Adipocyte (in vitro differentiated cells): Measurements from ENCODE around the gene RAP1GAP.

Source experiments
- DNase-seq: peaks from one replicate; pipeline ENCODE4 v3.0.0-alpha.2; 2015; ENCODE audit warnings: low read depth
- H3K27me3 ChIP-seq: replicated peaks from 2 replicates; pipeline ENCODE4 v1.7.0; 2013; ENCODE audit warnings: mild to moderate bottlenecking, low read length, moderate library complexity; ENCODE audit not compliant: control insufficient read depth, insufficient read depth
- H3K36me3 ChIP-seq: 2 replicates; pipeline ENCODE4 v1.7.0; 2013; ENCODE audit warnings: low read length, mild to moderate bottlenecking, moderate library complexity; ENCODE audit not compliant: control insufficient read depth, insufficient read depth, severe bottlenecking
- H3K4me1 ChIP-seq: 2 replicates; pipeline ENCODE4 v1.7.0; 2013; ENCODE audit warnings: mild to moderate bottlenecking, low read length, moderate library complexity; ENCODE audit not compliant: control insufficient read depth, insufficient read depth
- H3K4me3 ChIP-seq: 2 replicates; pipeline ENCODE4 v1.7.0; 2013; ENCODE audit warnings: mild to moderate bottlenecking, low read length, moderate library complexity
- H3K9ac ChIP-seq: 2 replicates; pipeline ENCODE4 v1.7.0; 2013; ENCODE audit warnings: mild to moderate bottlenecking, low read length, moderate library complexity
- H3K9me3 ChIP-seq: 2 replicates; pipeline ENCODE4 v1.7.0; 2013; ENCODE audit warnings: mild to moderate bottlenecking, low read length, moderate library complexity; ENCODE audit not compliant: control insufficient read depth

Gene RAP1GAP

GRCh38 chr1:21657456-21658190 is 11.5 kb downstream of the RAP1GAP start:
- DNase-seq: no peak
- peaks cover 22% of the 10 kb centered on the region for H3K27me3 ChIP-seq
- no peaks in the 10 kb centered on the region for H3K4me1 ChIP-seq

GRCh38 chr1:21655748-21656147 is 13.4 kb downstream of the RAP1GAP start:
- Histone ChIP-seq H3K4me1 (peaks cover 6% of the 10 kb centered on the region), H3K9ac (no peak overlapping the region), H3K36me3 (no peaks in the 10 kb centered on the region), H3K4me3 (no peak overlapping the region), H3K9me3 (no peaks in the 10 kb centered on the region), H3K27me3 (peaks cover 26% of the 10 kb centered on the region)
- DNase-seq: no peak

More at GRCh38 chr1:21657456-21658190, 11.5 kb downstream of the RAP1GAP start:
- Histone ChIP-seq H3K4me3 (no peak overlapping the region), H3K9me3 (no peaks in the 10 kb centered on the region), H3K36me3 (no peaks in the 10 kb centered on the region), H3K9ac (no peak overlapping the region)

DNA sequence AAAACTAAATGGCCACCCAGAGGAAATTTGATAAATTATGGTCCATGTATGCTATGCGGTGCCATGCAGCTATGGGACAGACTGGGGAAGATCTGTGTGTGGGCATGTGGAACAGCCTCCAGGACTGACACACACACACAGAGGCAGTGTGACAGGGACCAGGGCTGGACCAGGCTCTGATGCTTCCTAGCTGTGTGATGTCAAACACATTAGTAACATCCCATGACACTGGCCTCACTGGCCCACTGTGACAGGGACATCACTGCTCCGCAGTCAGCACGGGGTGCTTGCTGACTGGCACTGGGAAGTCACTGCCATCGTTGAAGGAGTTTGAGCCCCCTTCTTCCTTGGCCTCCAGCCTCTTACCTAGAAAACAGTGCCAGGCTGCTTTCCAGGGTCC is 13.9 kb downstream of the RAP1GAP start:
- no peak overlapping the region for H3K9ac ChIP-seq

GRCh38 chr1:21654209-21654608 is 14.9 kb downstream of the RAP1GAP start:
- Histone ChIP-seq H3K4me1 (peaks cover 6% of the 10 kb centered on the region), H3K36me3 (no peaks in the 10 kb centered on the region), H3K9ac (no peak overlapping the region), H3K4me3 (no peak overlapping the region), H3K27me3 (peaks cover 24% of the 10 kb centered on the region), H3K9me3 (no peaks in the 10 kb centered on the region)
- no peak for DNase-seq

More for the DNA sequence above, 13.9 kb downstream of the RAP1GAP start:
- Histone ChIP-seq H3K36me3 (no peaks in the 10 kb centered on the region), H3K9me3 (no peaks in the 10 kb centered on the region), H3K4me3 (no peak overlapping the region), H3K4me1 (peaks cover 6% of the 10 kb centered on the region), H3K27me3 (peaks cover 28% of the 10 kb centered on the region)
- no peak for DNase-seq

DNA sequence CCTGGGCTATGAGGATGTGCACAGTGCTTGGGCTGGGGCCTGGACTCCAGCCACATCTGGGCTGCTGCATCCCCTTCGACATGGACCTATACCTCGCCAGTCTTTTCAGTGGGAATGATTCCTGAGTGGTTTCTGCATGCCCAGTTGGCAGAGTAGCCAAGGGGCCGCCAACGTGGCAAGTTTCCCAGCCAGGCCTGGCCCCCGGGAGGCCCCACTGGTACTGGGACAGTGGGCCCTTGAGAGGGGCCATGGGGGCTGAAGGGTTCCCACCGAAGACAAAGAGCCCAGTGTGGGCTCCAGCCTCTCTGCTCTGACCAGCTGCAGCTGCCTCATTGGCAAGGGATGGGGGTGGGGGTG is 15.4 kb downstream of the RAP1GAP start:
- Histone ChIP-seq H3K27me3 (peaks cover 29% of the 10 kb centered on the region), H3K4me1 (peaks cover 6% of the 10 kb centered on the region), H3K9ac (no peak overlapping the region), H3K4me3 (no peak overlapping the region), H3K36me3 (no peaks in the 10 kb centered on the region), H3K9me3 (no peaks in the 10 kb centered on the region)
- DNase-seq: no peak

- no peaks in the 10 kb centered on the region for H3K9me3 ChIP-seq
These were observed 16.0 kb downstream of the RAP1GAP start for GRCh38 chr1:21652937-21653743.

GRCh38 chr1:21652101-21652936 is 16.8 kb downstream of the RAP1GAP start:
- H3K36me3 ChIP-seq: no peaks in the 10 kb centered on the region
- no peak for DNase-seq
- H3K27me3 ChIP-seq: peaks cover 34% of the 10 kb centered on the region
- peaks cover 6% of the 10 kb centered on the region for H3K4me1 ChIP-seq
- H3K9ac ChIP-seq: no peak overlapping the region
- no peak overlapping the region for H3K4me3 ChIP-seq
- no peaks in the 10 kb centered on the region for H3K9me3 ChIP-seq

More at GRCh38 chr1:21652937-21653743, 16.0 kb downstream of the RAP1GAP start:
- peaks cover 6% of the 10 kb centered on the region for H3K4me1 ChIP-seq
- H3K36me3 ChIP-seq: no peaks in the 10 kb centered on the region
- no peak overlapping the region for H3K9ac ChIP-seq
- H3K4me3 ChIP-seq: no peak overlapping the region
- H3K27me3 ChIP-seq: peaks cover 35% of the 10 kb centered on the region
- no peak for DNase-seq

DNA sequence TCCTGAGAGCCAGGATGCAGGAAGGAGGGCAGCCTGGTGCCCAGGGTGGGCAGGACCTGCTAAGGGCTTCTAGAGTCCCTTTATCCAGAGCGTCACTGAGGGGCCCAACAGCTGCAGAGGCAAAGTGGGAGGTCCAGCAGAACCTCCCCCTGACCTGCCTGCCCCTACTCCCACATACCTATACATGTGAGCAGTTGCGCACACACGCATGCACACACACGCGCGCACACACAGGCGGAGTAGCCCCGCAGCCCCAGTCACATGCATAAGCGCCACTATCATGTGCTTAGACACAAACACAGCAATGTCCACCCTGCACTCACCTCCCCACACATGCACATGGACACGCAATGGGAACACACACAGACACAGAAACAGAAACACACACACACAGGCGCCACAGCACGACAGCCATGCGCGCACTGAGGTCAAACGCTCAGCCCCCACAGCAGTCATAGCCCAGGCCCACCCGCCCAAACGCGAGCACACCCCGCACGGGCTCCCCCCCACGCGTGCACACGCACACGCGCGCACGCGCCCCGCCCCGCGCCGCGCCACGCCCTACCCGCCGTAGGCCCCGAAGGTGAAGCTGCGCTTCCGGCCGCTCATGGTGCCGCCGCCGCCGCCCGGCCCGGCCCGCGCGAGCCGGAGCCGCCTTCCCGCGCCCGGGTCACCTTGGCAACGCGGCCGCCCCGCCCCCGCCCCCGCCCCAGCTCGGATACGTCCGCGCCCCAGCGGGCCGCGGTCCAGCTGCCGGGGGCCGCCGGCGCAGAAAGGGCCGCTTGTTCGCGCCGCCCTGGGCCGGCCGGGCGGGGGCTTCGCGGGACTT is 17.7 kb downstream of the RAP1GAP start:
- H3K9ac ChIP-seq: no peak overlapping the region
- no peaks in the 10 kb centered on the region for H3K36me3 ChIP-seq
- H3K4me1 ChIP-seq: peaks cover 6% of the 10 kb centered on the region
- DNase-seq: peak; percentile 67
- no peaks in the 10 kb centered on the region for H3K9me3 ChIP-seq
- peak overlapping the region; percentile 65 for H3K4me3 ChIP-seq
- peaks cover 28% of the 10 kb centered on the region for H3K27me3 ChIP-seq

DNA sequence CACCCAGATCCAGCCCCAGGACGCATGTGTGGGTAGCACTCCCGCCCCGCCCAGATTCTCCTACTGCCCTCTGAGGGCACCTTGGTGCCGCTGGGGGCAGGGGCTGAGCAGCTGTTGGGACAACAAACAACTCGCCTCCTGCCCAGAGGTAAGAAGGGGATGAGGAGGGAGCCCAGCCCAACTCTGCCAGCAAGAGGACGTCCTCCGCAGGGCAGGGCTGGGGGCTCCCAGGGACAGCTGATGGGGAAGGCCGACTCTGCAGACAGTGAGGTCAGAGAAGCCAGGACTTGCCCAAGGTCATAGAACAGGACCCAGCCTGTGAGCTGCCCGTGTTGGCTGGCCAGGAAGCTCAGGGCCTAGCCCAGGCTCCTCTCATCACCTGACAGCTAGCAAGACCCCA is 18.8 kb downstream of the RAP1GAP start:
- DNase-seq: no peak
- no peak overlapping the region for H3K9ac ChIP-seq
- peaks cover 6% of the 10 kb centered on the region for H3K4me1 ChIP-seq
- H3K27me3 ChIP-seq: peaks cover 28% of the 10 kb centered on the region
- H3K4me3 ChIP-seq: no peak overlapping the region
- H3K36me3 ChIP-seq: no peaks in the 10 kb centered on the region
- no peaks in the 10 kb centered on the region for H3K9me3 ChIP-seq

DNA sequence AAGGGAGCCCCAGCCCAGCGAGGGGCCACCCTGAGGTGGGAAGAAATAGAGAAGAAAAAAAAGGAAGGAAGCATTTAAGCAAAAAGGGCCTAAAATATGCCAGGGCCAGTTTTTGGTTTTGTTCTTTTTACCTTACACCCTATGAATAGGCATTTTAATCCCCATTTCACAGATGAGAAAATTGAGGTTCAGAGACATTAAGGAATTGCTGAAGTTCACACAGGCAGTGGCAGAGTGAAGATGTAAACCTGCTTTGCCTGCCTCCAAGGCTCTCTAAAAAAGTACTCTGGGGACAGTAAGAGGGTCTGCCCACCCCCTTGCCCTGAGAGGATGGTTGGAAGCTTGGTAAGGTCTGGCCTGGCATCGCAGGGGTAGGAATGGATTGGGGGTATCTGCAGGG is 19.8 kb downstream of the RAP1GAP start:
- no peak for DNase-seq
- Histone ChIP-seq H3K27me3 (peaks cover 29% of the 10 kb centered on the region), H3K9ac (no peak overlapping the region), H3K36me3 (no peaks in the 10 kb centered on the region), H3K9me3 (no peaks in the 10 kb centered on the region), H3K4me3 (no peak overlapping the region), H3K4me1 (peaks cover 6% of the 10 kb centered on the region)
